GM18519 (cell line): ENCODE results near the gene MOXD1.

ENCODE experiments used
- ATAC-seq: cut with Tn5 transposase; IDR thresholded peaks from one replicate; pipeline ENCODE4 v1.9.1; 2021; ENCODE audit warnings: mild to moderate bottlenecking, moderate library complexity; ENCODE audit not compliant: unreplicated experiment, low FRiP score

Gene MOXD1

GRCh38 chr6:132400555-132400882 is 756 bp downstream of the MOXD1 start:
- no peak for ATAC-seq

- no peak for ATAC-seq
These were observed 1.8 kb downstream of the MOXD1 start for GRCh38 chr6:132399376-132400074.

- no peak for ATAC-seq
These were observed 6.2 kb downstream of the MOXD1 start for GRCh38 chr6:132395015-132395597.

- ATAC-seq = no peak
These were observed 8.5 kb downstream of the MOXD1 start for GRCh38 chr6:132392792-132393191.

- ATAC-seq = no peak
These were observed 9.0 kb downstream of the MOXD1 start for GRCh38 chr6:132392270-132392646.

GRCh38 chr6:132391391-132392269 is 9.6 kb downstream of the MOXD1 start:
- ATAC-seq = no peak

- no peak for ATAC-seq
These were observed 10.8 kb downstream of the MOXD1 start for GRCh38 chr6:132390451-132390850.

GRCh38 chr6:132390017-132390416 is 11.3 kb downstream of the MOXD1 start:
- ATAC-seq = no peak

- ATAC-seq = no peak
These were observed 13.0 kb downstream of the MOXD1 start for GRCh38 chr6:132388291-132388690.

- ATAC-seq = no peak
These were observed 18.6 kb downstream of the MOXD1 start for GRCh38 chr6:132382630-132383175.

GRCh38 chr6:132381381-132381780 is 19.9 kb downstream of the MOXD1 start:
- no peak for ATAC-seq

- no peak for ATAC-seq
These were observed 20.8 kb downstream of the MOXD1 start for GRCh38 chr6:132380358-132381029.

GRCh38 chr6:132369526-132369925 is 31.7 kb downstream of the MOXD1 start:
- ATAC-seq = no peak

- no peak for ATAC-seq
These were observed 32.3 kb downstream of the MOXD1 start for GRCh38 chr6:132368916-132369481.

GRCh38 chr6:132365281-132365907 is 35.9 kb downstream of the MOXD1 start:
- ATAC-seq = peak; percentile 98

- ATAC-seq = no peak
These were observed 36.8 kb downstream of the MOXD1 start for GRCh38 chr6:132364306-132365074.

GRCh38 chr6:132362442-132363185 is 38.7 kb downstream of the MOXD1 start:
- ATAC-seq = no peak

- ATAC-seq = no peak
These were observed 40.2 kb downstream of the MOXD1 start for GRCh38 chr6:132361101-132361500.

GRCh38 chr6:132359886-132360285 is 41.4 kb downstream of the MOXD1 start:
- ATAC-seq = no peak
